Measurements from ENCODE around the gene FOXP1.
A peak's percentile ranks its signal among the peaks of the same experiment; 100 is the strongest.

FOXP1 gene

DNA sequence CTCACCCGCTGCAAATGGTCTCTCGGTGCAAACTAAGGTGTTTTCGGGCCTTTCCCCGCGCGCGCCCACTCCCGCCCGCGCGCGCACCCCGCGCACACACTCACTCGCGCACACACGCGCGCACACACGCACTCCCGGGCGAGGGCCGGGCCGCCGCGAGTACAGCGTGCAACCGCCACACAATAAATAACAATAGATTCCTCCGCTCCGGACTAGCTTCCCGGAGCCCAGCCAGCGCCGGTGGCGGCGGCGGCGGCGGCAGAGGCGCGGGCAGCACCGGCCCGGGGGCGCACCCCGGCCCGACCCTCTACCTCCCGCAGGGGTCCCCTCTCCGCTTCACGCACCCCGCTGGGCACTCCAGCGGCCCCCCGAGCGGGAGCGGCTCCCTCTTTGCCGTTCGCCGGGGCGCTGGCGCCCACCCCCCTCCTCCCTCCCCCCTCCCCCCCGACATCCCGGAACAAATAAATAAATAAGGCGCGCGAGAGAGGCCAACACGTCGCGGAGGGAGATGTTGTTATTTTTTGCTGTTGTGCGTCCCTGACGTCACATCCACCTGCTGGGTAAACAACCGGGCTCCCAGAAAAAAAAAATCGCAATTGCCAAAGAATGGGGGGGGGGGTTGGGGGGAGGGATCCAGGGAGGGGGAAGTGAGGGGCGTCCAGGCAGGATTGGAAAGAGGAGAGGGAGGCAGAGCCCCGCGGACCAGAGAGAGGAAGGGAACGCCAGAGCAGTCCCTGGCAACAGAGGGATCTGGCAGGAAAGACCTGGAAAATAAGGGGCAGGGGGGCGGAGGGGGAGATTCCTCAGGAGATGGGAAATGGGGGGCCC is at the start of gene FOXP1:
FOXP1 (minus strand) TSS at position 163 of the 828 bp plus-strand sequence. CDS start 385,347 bp downstream, outside the sequence.
- DNase-seq (ENCODE audit: low read depth), result peak; percentile 76
- TF ChIP-seq, protein P1, sequence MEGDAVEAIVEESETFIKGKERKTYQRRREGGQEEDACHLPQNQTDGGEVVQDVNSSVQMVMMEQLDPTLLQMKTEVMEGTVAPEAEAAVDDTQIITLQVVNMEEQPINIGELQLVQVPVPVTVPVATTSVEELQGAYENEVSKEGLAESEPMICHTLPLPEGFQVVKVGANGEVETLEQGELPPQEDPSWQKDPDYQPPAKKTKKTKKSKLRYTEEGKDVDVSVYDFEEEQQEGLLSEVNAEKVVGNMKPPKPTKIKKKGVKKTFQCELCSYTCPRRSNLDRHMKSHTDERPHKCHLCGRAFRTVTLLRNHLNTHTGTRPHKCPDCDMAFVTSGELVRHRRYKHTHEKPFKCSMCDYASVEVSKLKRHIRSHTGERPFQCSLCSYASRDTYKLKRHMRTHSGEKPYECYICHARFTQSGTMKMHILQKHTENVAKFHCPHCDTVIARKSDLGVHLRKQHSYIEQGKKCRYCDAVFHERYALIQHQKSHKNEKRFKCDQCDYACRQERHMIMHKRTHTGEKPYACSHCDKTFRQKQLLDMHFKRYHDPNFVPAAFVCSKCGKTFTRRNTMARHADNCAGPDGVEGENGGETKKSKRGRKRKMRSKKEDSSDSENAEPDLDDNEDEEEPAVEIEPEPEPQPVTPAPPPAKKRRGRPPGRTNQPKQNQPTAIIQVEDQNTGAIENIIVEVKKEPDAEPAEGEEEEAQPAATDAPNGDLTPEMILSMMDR (IDR thresholded peaks at IDR 0.05; ENCODE audit: insufficient read depth, low read depth, low read length, missing control alignments), result no peak
- peak within 1 kb of the TSS; percentile 72 for H3K4me3 ChIP-seq (ENCODE audit: low read length)

DNA sequence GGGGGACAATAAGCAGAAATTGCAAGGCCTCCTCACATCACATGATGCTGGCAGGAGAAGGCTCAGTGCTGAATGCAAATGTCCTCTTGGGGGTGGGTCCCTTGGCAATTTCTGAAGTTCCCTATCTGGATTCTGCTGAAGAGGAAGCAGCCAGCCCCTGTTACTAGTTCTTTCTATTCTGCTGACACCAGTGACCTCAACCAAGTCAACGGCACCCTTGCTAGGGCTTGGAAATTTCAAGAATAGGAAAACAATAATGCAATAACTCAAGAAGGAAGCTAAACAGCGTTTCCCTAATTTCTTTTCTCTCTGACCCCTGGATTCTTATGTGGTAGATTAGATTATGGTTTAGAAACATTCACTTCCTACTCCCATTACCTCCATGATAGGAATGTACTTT is 46.2 kb upstream of the FOXP1 start:
- DNase-seq (ENCODE audit: low read depth), result no peak
- TF ChIP-seq, protein P1 (IDR thresholded peaks at IDR 0.05; ENCODE audit: insufficient read depth, low read depth, low read length, missing control alignments), result no peak
- H3K4me3 ChIP-seq (ENCODE audit: low read length), result no peak overlapping the region

DNA sequence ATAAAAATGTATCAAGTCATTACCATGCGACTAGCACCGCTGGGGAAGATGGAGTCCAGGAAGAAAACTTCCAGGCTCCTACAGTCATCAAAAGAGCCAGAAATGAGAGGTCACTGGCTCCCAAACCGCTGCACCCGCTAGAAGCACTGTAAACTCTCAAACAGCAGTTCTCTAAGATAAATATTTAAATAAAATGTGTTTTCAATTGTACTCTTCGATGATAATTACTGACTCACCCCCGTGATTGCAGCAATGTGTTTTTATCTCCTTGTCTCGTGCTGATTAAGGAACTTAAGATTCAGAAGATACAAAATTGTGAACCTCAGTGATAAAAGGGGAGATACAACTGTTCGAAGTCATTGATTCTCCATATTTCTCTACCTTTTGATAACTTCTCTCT is 45.8 kb upstream of the FOXP1 start:
- peak; percentile 6 for DNase-seq (ENCODE audit: low read depth)
- no peak overlapping the region for H3K4me3 ChIP-seq (ENCODE audit: low read length)
- TF ChIP-seq, protein P1 (IDR thresholded peaks at IDR 0.05; ENCODE audit: insufficient read depth, low read depth, low read length, missing control alignments), result no peak

DNA sequence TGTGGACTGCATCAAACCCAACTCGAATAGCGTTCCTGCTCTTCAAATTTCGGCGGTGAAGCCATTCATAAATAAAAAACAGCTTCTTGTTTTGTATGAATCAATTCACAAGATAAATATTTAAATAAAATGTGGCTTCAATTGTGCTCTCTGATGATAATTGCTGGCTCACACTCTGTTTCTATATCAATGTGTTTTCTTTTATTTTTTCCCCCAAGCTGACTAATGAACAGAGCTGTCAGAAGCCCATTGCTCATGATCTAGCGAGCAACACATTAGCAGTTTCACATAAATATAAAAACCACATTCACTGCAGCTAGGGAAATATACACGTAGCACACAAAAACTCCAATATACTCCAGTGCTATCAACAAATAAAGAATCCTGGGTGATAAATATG is 45.0 kb upstream of the FOXP1 start:
- H3K4me3 ChIP-seq (ENCODE audit: low read length), result no peak overlapping the region
- TF ChIP-seq, protein P1 (IDR thresholded peaks at IDR 0.05; ENCODE audit: insufficient read depth, low read depth, low read length, missing control alignments), result no peak
- no peak for DNase-seq (ENCODE audit: low read depth)

DNA sequence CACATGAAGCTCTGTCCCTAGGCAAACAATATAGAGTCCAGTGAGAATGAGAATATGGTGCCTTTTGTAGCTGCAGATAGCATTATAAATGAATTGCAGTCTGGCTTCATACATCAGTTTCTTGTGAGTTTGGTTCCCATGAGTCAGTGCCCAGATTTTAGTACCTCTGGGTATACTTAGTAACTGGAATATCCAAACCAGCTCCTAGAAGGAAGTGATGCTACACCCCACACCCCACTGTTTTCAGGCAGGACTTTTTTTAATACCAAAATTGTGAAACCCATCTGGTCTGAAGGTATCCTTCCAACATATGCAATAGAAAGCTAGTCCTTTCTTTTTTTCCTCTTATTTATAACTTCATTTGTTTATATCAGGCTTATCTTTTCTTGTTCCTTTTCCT is 42.1 kb upstream of the FOXP1 start:
- DNase-seq (ENCODE audit: low read depth), result peak; percentile 8
- TF ChIP-seq, protein P1 (IDR thresholded peaks at IDR 0.05; ENCODE audit: insufficient read depth, low read depth, low read length, missing control alignments), result no peak
- no peak overlapping the region for H3K4me3 ChIP-seq (ENCODE audit: low read length)

DNA sequence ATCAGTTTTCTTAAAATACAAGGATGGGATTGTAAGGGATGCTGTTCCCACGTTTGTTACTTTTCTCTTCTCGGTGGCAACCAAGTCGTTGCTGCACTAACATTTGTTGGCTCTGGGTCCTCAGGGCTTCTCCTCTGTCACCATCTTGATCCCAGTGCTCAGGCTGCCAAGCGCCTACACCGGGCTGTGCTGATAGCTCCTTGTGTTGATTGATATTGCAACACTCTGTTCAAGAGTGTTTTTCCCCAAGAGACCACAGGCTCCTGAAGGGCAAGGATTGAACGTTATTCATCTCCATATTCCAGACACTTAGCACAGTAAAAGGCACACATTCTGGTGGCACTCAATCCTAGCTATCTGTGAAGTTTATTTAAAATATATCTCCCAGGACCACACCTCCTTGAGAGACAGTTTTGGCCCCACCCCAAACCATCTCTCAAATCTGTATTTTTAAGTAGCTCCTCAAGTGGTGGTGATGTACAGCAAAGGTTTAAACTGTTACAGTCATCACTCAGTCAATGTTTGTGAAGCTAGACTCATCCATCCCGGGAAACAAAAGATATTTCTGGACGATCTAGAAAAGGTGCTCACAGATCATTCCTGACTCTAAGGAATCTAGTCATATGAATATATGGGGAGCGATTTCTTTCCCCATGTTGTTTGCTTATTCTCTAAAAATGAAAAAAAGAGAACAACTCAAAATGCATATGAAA is 38.5 kb upstream of the FOXP1 start:
- TF ChIP-seq, protein P1 (IDR thresholded peaks at IDR 0.05; ENCODE audit: insufficient read depth, low read depth, low read length, missing control alignments), result no peak
- no peak for DNase-seq (ENCODE audit: low read depth)
- no peak overlapping the region for H3K4me3 ChIP-seq (ENCODE audit: low read length)

All from epithelial cell of esophagus (primary cell).